Measurements from ENCODE around the gene NR6A1.

DNA sequence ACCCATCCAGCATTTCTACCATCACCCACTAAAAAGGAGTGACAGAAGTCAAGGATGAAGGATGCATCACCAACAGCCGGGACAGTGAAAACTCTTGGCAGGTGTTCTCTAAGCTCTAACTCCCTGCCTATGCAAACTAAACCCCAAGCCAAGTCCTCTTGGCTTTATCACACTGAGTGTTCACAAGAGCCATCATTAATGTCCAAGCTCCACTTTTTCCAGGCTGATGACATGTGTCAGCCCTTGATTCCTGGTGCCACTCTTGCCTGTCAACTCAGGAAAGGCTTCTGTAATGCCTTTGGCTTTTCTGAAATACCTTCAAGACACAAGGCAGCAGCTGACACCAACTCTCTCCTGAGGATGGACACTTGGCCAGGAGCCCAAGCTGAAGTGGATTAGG is 86.9 kb downstream of the NR6A1 start:
- no peak for TF ChIP-seq POLR2A (IDR thresholded peaks at IDR 0.05; ENCODE audit: low read depth)
- TF ChIP-seq, protein P1, sequence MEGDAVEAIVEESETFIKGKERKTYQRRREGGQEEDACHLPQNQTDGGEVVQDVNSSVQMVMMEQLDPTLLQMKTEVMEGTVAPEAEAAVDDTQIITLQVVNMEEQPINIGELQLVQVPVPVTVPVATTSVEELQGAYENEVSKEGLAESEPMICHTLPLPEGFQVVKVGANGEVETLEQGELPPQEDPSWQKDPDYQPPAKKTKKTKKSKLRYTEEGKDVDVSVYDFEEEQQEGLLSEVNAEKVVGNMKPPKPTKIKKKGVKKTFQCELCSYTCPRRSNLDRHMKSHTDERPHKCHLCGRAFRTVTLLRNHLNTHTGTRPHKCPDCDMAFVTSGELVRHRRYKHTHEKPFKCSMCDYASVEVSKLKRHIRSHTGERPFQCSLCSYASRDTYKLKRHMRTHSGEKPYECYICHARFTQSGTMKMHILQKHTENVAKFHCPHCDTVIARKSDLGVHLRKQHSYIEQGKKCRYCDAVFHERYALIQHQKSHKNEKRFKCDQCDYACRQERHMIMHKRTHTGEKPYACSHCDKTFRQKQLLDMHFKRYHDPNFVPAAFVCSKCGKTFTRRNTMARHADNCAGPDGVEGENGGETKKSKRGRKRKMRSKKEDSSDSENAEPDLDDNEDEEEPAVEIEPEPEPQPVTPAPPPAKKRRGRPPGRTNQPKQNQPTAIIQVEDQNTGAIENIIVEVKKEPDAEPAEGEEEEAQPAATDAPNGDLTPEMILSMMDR (IDR thresholded peaks at IDR 0.05) = no peak
- no peak for TF ChIP-seq EP300 (IDR thresholded peaks at IDR 0.05)
- TF ChIP-seq POLR2AphosphoS5 (IDR thresholded peaks at IDR 0.05) = no peak

Measured in esophagus muscularis mucosa (tissue), 4 donors.